ENCODE data around the gene RPRML.

DNA sequence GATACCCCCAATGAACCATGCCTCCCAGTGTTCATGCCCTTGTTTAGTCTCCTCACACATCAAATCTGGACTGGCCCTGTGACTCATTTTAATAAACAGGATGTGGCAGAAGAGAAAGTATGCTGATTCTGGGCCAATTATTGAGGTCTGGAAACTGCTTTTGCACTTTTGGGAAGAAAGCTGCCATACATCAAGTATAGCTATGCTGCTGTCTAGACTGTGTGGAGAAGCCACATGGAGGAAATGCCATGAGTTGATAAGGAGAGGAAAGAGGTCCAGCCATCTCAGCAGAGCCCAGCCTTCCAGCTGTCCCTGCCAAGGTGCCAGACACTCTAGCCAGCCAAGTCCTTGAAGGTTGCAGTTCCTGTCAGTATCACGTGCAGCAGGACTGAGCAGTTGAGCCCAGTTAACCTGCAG is 16.7 kb downstream of the RPRML start:
- no peak for TF ChIP-seq CTCF (IDR thresholded peaks at IDR 0.05)
- no peak for TF ChIP-seq POLR2A (IDR thresholded peaks at IDR 0.05)
- no peak for TF ChIP-seq EP300 (IDR thresholded peaks at IDR 0.05)

Measured in tibial nerve (tissue), 4 donors.